CD14-positive monocyte (primary cell): ENCODE data around the gene KRTAP4-7. TPM values are rescaled to one million over a fixed set of nuclear protein-coding genes. Genes with fewer than 3 reads are reported as not detected.
A peak's percentile ranks its signal among the peaks of the same experiment; 100 is the strongest.

Source experiments
- DNase-seq, 3 donors: peaks; one replicate each; pipeline ENCODE4 v3.0.0-alpha.2; 2011 to 2022
- H2AFZ ChIP-seq: 2 replicates; pipeline ENCODE4 v1.6.0; 2012; ENCODE audit warnings: mild to moderate bottlenecking, low read depth, low read length, inconsistent platforms; ENCODE audit not compliant: insufficient read depth, poor library complexity, severe bottlenecking
- H3K27ac ChIP-seq, 2 donors: 1 replicate in 1 of 2; 2 replicates in 1 of 2; pipeline ENCODE4 v1.5.1; 2012 to 2013; ENCODE audit warnings: low read length in 2 of 2, control low read depth in 1 of 2, inconsistent platforms in 1 of 2, low read depth in 1 of 2, mild to moderate bottlenecking in 1 of 2
- H3K27me3 ChIP-seq, 2 donors: one replicate each; pipeline versions ENCODE4 v1.6.0 to v1.6.1; 2011 to 2013; ENCODE audit warnings: low read length in 2 of 2; ENCODE audit not compliant: control insufficient read depth in 2 of 2, insufficient read depth in 2 of 2
- H3K36me3 ChIP-seq, 2 donors: replicated peaks in 1 of 2; 1 replicate in 1 of 2; 2 replicates in 1 of 2; pipeline versions ENCODE4 v1.5.1 to v1.6.1; 2012 to 2013; ENCODE audit warnings: low read length in 2 of 2, control low read depth in 1 of 2, inconsistent platforms in 1 of 2, mild to moderate bottlenecking in 1 of 2; ENCODE audit not compliant: insufficient read depth in 2 of 2, control insufficient read depth in 1 of 2
- H3K4me1 ChIP-seq, 2 donors: 1 replicate in 1 of 2; 2 replicates in 1 of 2; pipeline versions ENCODE4 v1.5.1 to v1.6.1; 2012 to 2013; ENCODE audit warnings: low read length in 2 of 2, control low read depth in 1 of 2, inconsistent platforms in 1 of 2, mild to moderate bottlenecking in 1 of 2, moderate library complexity in 1 of 2; ENCODE audit not compliant: insufficient read depth in 2 of 2, control insufficient read depth in 1 of 2
- H3K4me2 ChIP-seq: replicated peaks from 2 replicates; pipeline ENCODE3; 2012; ENCODE audit warnings: low read length, moderate library complexity, mild to moderate bottlenecking; ENCODE audit not compliant: poor library complexity, severe bottlenecking; ENCODE audit errors: extremely low read depth
- H3K4me3 ChIP-seq, 3 experiments: fragments of 200-600 bp in 1 of 3; sonication (generic) in 1 of 3; replicated peaks in 1 of 3; 1 replicate in 2 of 3; 2 replicates in 1 of 3; pipeline ENCODE4 v1.5.1; 2011 to 2013; ENCODE audit warnings: low read length in 3 of 3, mild to moderate bottlenecking in 3 of 3, control low read depth in 2 of 3, low read depth in 2 of 3, inconsistent platforms in 1 of 3, moderate library complexity in 1 of 3
- H3K79me2 ChIP-seq: 2 replicates; pipeline ENCODE4 v1.6.0; 2012; ENCODE audit warnings: mild to moderate bottlenecking, control low read depth, inconsistent platforms, low read length, moderate library complexity; ENCODE audit not compliant: insufficient read depth
- H3K9ac ChIP-seq: 2 replicates; pipeline ENCODE4 v1.6.0; 2017; ENCODE audit warnings: low read length, mild to moderate bottlenecking; ENCODE audit not compliant: insufficient read depth, poor library complexity, severe bottlenecking
- H3K9me3 ChIP-seq, 2 donors: replicated peaks in 1 of 2; 1 replicate in 1 of 2; 2 replicates in 1 of 2; pipeline versions ENCODE4 v1.5.1 to v1.6.1; 2012 to 2013; ENCODE audit warnings: low read length in 2 of 2, control low read depth in 1 of 2; ENCODE audit not compliant: control insufficient read depth in 1 of 2, insufficient read depth in 1 of 2
- H4K20me1 ChIP-seq: 2 replicates; pipeline ENCODE4 v1.6.0; 2012; ENCODE audit warnings: mild to moderate bottlenecking, low read length, control low read depth, moderate library complexity; ENCODE audit not compliant: insufficient read depth
- H3K27ac Mint-ChIP-seq, 7 donors: one replicate each; pipeline ENCODE4 v1.8.0; 2020; ENCODE audit warnings: mild to moderate bottlenecking in 7 of 7, mixed read lengths in 7 of 7, moderate library complexity in 6 of 7, inconsistent platforms in 2 of 7
- H3K27me3 Mint-ChIP-seq, 3 donors: one replicate each; pipeline ENCODE4 v1.8.0; 2021 to 2022; ENCODE audit warnings: low read depth in 3 of 3, mild to moderate bottlenecking in 3 of 3, mixed read lengths in 3 of 3, moderate library complexity in 3 of 3, inconsistent platforms in 1 of 3
- H3K36me3 Mint-ChIP-seq, 2 donors: one replicate each; pipeline ENCODE4 v1.8.0; 2020; ENCODE audit warnings: mixed read lengths in 2 of 2, inconsistent platforms in 1 of 2, mild to moderate bottlenecking in 1 of 2
- H3K4me1 Mint-ChIP-seq: one replicate; pipeline ENCODE4 v1.8.0; 2020; ENCODE audit warnings: mild to moderate bottlenecking, mixed read lengths
- H3K4me3 Mint-ChIP-seq, 2 donors: one replicate each; pipeline ENCODE4 v1.8.0; 2020; ENCODE audit warnings: mild to moderate bottlenecking in 2 of 2, mixed read lengths in 2 of 2, moderate library complexity in 1 of 2
- H3K9me3 Mint-ChIP-seq, 7 donors: one replicate each; pipeline ENCODE4 v1.8.0; 2020 to 2022; ENCODE audit warnings: mixed read lengths in 7 of 7, mild to moderate bottlenecking in 6 of 7, moderate library complexity in 6 of 7, inconsistent platforms in 2 of 7
- CTCF ChIP-seq: fragments of 200-600 bp; IDR thresholded peaks from one replicate; pipeline ENCODE4 v1.8.0; 2022; ENCODE audit warnings: antibody characterized with exemption, mild to moderate bottlenecking
- WGBS: methylation state at CpG from one replicate; pipeline ENCODE4 v1.1.5; 2013; ENCODE audit warnings: missing lambda C conversion rate; ENCODE audit not compliant: insufficient coverage; 5-methylcytosine and 5-hydroxymethylcytosine counted together
- intact Hi-C, 2 donors: fragments of 100-400 bp; cut with micrococcal nuclease; formaldehyde crosslinking; loops; one replicate each; pipeline versions ENCODE4 v1.15.0 to v1.15.1; 2023
- polyA plus RNA-seq, 3 donors: library from polyadenylated mRNA; depleted of rRNA in 1 of 3; unstranded in 2 of 3; stranded (reverse) in 1 of 3; fragments of 300-500 nt in 2 of 3; fragments of >200 nt in 1 of 3; fragmentation: Illumina TruSeq in 2 of 3; gene quantifications; 1 replicate in 2 of 3; 2 replicates in 1 of 3; pipeline ENCODE4 v1.2.3, GENCODE V29; 2012 to 2021

KRTAP4-7 gene
- polyA plus RNA-seq, 3 donors: not detected

- 100% methylated on average over 2 of the region's 6 CpGs for WGBS
Measured at GRCh38 chr17:41060052-41060604, 23.8 kb upstream of the KRTAP4-7 start, which contains the start of gene KRTAP2-3. Gene KRTAP2-3 (minus strand): TSS chr17:41060114. CDS start chr17:41060050, 64 bp downstream.

GRCh38 chr17:41061964-41062363 is 22.0 kb upstream of the KRTAP4-7 start:
- Mint-ChIP-seq H3K4me1 (no peaks in the 10 kb centered on the region), H3K27ac (no peak overlapping the region)
- intact Hi-C loops: no loop called here

More at GRCh38 chr17:41060052-41060604, 23.8 kb upstream of the KRTAP4-7 start, which contains the start of gene KRTAP2-3:
- peaks cover 0 to 9% (median 2%) of the 10 kb centered on the region in 7 donors for H3K9me3 Mint-ChIP-seq
- peaks cover 0 to 2% of the 10 kb centered on the region in 2 donors for H3K36me3 Mint-ChIP-seq
- no peak for TF ChIP-seq CTCF
- DNase-seq: no peak
- intact Hi-C loops: no loop called here
- H3K4me1 Mint-ChIP-seq: no peaks in the 10 kb centered on the region
- H4K20me1 ChIP-seq: no peaks in the 10 kb centered on the region
- H3K4me3 Mint-ChIP-seq: peak within 1 kb of the TSS in 1 of 2 donors; percentile 32
- H3K9ac ChIP-seq: no peak within 1 kb of the TSS
- peaks cover 13 to 33% (median 20%) of the 10 kb centered on the region in 3 donors for H3K27me3 Mint-ChIP-seq
- no peak within 1 kb of the TSS for H3K27ac ChIP-seq
- H3K27ac Mint-ChIP-seq: peak within 1 kb of the TSS in 1 of 7 donors; percentile 64
- H2AFZ ChIP-seq: no peak within 1 kb of the TSS
- H3K9me3 ChIP-seq: no peaks in the 10 kb centered on the region
- H3K4me2 ChIP-seq: no peak within 1 kb of the TSS
- no peak within 1 kb of the TSS for H3K4me3 ChIP-seq
- H3K27me3 ChIP-seq: peaks cover 19 to 28% of the 10 kb centered on the region in 2 donors
- H3K79me2 ChIP-seq: no peaks in the 10 kb centered on the region
- no peaks in the 10 kb centered on the region for H3K36me3 ChIP-seq
- H3K4me1 ChIP-seq: no peaks in the 10 kb centered on the region

More at GRCh38 chr17:41061964-41062363, 22.0 kb upstream of the KRTAP4-7 start:
- Histone ChIP-seq H3K4me2 (no peak overlapping the region), H3K9me3 (no peaks in the 10 kb centered on the region), H3K4me1 (no peaks in the 10 kb centered on the region), H2AFZ (no peak overlapping the region), H3K27me3 (peaks cover 19 to 28% of the 10 kb centered on the region in 2 donors), H3K79me2 (no peaks in the 10 kb centered on the region), H3K4me3 (no peak overlapping the region), H3K36me3 (no peaks in the 10 kb centered on the region), H3K9ac (no peak overlapping the region), H3K27ac (no peak overlapping the region), H4K20me1 (no peaks in the 10 kb centered on the region)
- Mint-ChIP-seq H3K4me3 (no peak overlapping the region), H3K9me3 (peaks cover 0 to 9% (median 2%) of the 10 kb centered on the region in 7 donors), H3K27me3 (peaks cover 13 to 30% (median 20%) of the 10 kb centered on the region in 3 donors), H3K36me3 (peaks cover 0 to 2% of the 10 kb centered on the region in 2 donors)
- DNase-seq: no peak
- WGBS: 100% methylated on average over 1 of the region's 1 CpG
- TF ChIP-seq CTCF: no peak
